Measurements from ENCODE around the gene CCDC9.

- TF ChIP-seq POLR2A (IDR thresholded peaks at IDR 0.05) (no peak), EP300 (IDR thresholded peaks at IDR 0.05) (no peak), POLR2AphosphoS5 (IDR thresholded peaks at IDR 0.05) (peak in 1 of 4 donors; percentile 59)
- TF ChIP-seq, protein P1, sequence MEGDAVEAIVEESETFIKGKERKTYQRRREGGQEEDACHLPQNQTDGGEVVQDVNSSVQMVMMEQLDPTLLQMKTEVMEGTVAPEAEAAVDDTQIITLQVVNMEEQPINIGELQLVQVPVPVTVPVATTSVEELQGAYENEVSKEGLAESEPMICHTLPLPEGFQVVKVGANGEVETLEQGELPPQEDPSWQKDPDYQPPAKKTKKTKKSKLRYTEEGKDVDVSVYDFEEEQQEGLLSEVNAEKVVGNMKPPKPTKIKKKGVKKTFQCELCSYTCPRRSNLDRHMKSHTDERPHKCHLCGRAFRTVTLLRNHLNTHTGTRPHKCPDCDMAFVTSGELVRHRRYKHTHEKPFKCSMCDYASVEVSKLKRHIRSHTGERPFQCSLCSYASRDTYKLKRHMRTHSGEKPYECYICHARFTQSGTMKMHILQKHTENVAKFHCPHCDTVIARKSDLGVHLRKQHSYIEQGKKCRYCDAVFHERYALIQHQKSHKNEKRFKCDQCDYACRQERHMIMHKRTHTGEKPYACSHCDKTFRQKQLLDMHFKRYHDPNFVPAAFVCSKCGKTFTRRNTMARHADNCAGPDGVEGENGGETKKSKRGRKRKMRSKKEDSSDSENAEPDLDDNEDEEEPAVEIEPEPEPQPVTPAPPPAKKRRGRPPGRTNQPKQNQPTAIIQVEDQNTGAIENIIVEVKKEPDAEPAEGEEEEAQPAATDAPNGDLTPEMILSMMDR (IDR thresholded peaks at IDR 0.05): no peak
These were observed 27.2 kb upstream of the CCDC9 start for GRCh38 chr19:47228937-47229675.

Measured in sigmoid colon (tissue), 4 donors.